GM12875 (cell line): ENCODE measurements around the gene NTN4.

ENCODE experiments used
- H3K4me3 ChIP-seq: one replicate; pipeline ENCODE4 v1.5.1; 2011; ENCODE audit warnings: low read depth, low read length, control low read depth
- CTCF ChIP-seq: IDR thresholded peaks from 2 replicates; pipeline ENCODE4 v1.5.1; 2011; ENCODE audit warnings: low read depth, mild to moderate bottlenecking, control low read depth, inconsistent platforms, low read length, moderate library complexity, borderline replicate concordance; ENCODE audit not compliant: insufficient read depth

NTN4 gene

GRCh38 chr12:95633732-95634465, 156.7 kb downstream of the NTN4 start:
- H3K4me3 ChIP-seq: no peak overlapping the region
- TF ChIP-seq CTCF: no peak

- no peak overlapping the region for H3K4me3 ChIP-seq
These were observed 157.4 kb downstream of the NTN4 start for GRCh38 chr12:95633049-95633731.

GRCh38 chr12:95630496-95630895, 160.1 kb downstream of the NTN4 start:
- no peak for TF ChIP-seq CTCF

More at GRCh38 chr12:95633049-95633731, 157.4 kb downstream of the NTN4 start:
- TF ChIP-seq CTCF: no peak

GRCh38 chr12:95629392-95629791, 161.2 kb downstream of the NTN4 start:
- no peak for TF ChIP-seq CTCF
- no peak overlapping the region for H3K4me3 ChIP-seq

More at GRCh38 chr12:95630496-95630895, 160.1 kb downstream of the NTN4 start:
- H3K4me3 ChIP-seq: no peak overlapping the region

- H3K4me3 ChIP-seq: no peak overlapping the region
- TF ChIP-seq CTCF: no peak
These were observed 163.7 kb downstream of the NTN4 start for GRCh38 chr12:95626854-95627253.

- no peak overlapping the region for H3K4me3 ChIP-seq
- no peak for TF ChIP-seq CTCF
These were observed 165.6 kb downstream of the NTN4 start for GRCh38 chr12:95625012-95625411.

- H3K4me3 ChIP-seq: no peak overlapping the region
- TF ChIP-seq CTCF: no peak
These were observed 166.0 kb downstream of the NTN4 start for GRCh38 chr12:95624589-95624988.
